ENCODE results near the gene NSUN7. TPM values are rescaled to one million over a fixed set of nuclear protein-coding genes. Genes with fewer than 3 reads are reported as not detected.

Gene NSUN7
- total RNA-seq, 1 experiment from 2014 or later: 0.90 TPM

- TF ChIP-seq EZH2 (IDR thresholded peaks at IDR 0.05; ENCODE audit: borderline replicate concordance, low read depth, low read length, poor library complexity, severe bottlenecking): no peak
- TF ChIP-seq CTCF (conservative IDR thresholded peaks at IDR 0.05; ENCODE audit: low read depth, low read length): no peak
- no TSS peak for BruUV-seq (replicated peaks)
- CTCF ChIA-PET: no interaction called here
Observed at GRCh38 chr4:40730091-40730679, 19.6 kb upstream of the NSUN7 start.

GRCh38 chr4:40731361-40731760 is 18.4 kb upstream of the NSUN7 start:
- no TSS peak for BruUV-seq (replicated peaks)
- TF ChIP-seq CTCF (conservative IDR thresholded peaks at IDR 0.05; ENCODE audit: low read depth, low read length) (no peak), EZH2 (IDR thresholded peaks at IDR 0.05; ENCODE audit: borderline replicate concordance, low read depth, low read length, poor library complexity, severe bottlenecking) (no peak)
- Histone ChIP-seq H3K36me3 (ENCODE audit: insufficient read depth, low read length, poor library complexity, severe bottlenecking) (no peaks in the 10 kb centered on the region), H3K27ac (ENCODE audit: low read depth, low read length, poor library complexity, severe bottlenecking) (no peak overlapping the region), H3K4me3 (ENCODE audit: low read depth, low read length, poor library complexity, severe bottlenecking) (no peak overlapping the region), H3K4me1 (ENCODE audit: insufficient read depth, low read length, poor library complexity, severe bottlenecking) (peaks cover 8% of the 10 kb centered on the region), H3K27me3 (replicated peaks; ENCODE audit: insufficient read depth, low read depth, low read length, poor library complexity) (no peaks in the 10 kb centered on the region), H3K9me3 (ENCODE audit: low read depth, low read length, poor library complexity, severe bottlenecking) (no peaks in the 10 kb centered on the region)
- no peak for DNase-seq (ENCODE audit: low spot score)
- ChIA-PET POLR2A (ENCODE audit: low non-redundant PET) (no interaction called here), CTCF (interaction anchor here (0.8 kb wide), 1 partner anchor 415 kb away, joined by 10 read pairs; no protein-coding TSS in a partner anchor)
- intact Hi-C loops (cut with micrococcal nuclease; ENCODE audit: unreplicated experiment): no loop called here

More at GRCh38 chr4:40730091-40730679, 19.6 kb upstream of the NSUN7 start:
- H3K4me1 ChIP-seq (ENCODE audit: insufficient read depth, low read length, poor library complexity, severe bottlenecking): peaks cover 8% of the 10 kb centered on the region
- no peak for DNase-seq (ENCODE audit: low spot score)
- no peaks in the 10 kb centered on the region for H3K27me3 ChIP-seq (replicated peaks; ENCODE audit: insufficient read depth, low read depth, low read length, poor library complexity)
- no peak overlapping the region for H3K27ac ChIP-seq (ENCODE audit: low read depth, low read length, poor library complexity, severe bottlenecking)
- H3K4me3 ChIP-seq (ENCODE audit: low read depth, low read length, poor library complexity, severe bottlenecking): no peak overlapping the region
- intact Hi-C loops (cut with micrococcal nuclease; ENCODE audit: unreplicated experiment): no loop called here
- H3K36me3 ChIP-seq (ENCODE audit: insufficient read depth, low read length, poor library complexity, severe bottlenecking): no peaks in the 10 kb centered on the region
- POLR2A ChIA-PET (ENCODE audit: low non-redundant PET): no interaction called here
- H3K9me3 ChIP-seq (ENCODE audit: low read depth, low read length, poor library complexity, severe bottlenecking): no peaks in the 10 kb centered on the region

- TF ChIP-seq CTCF (conservative IDR thresholded peaks at IDR 0.05; ENCODE audit: low read depth, low read length) (no peak), EZH2 (IDR thresholded peaks at IDR 0.05; ENCODE audit: borderline replicate concordance, low read depth, low read length, poor library complexity, severe bottlenecking) (no peak)
- Histone ChIP-seq H3K36me3 (ENCODE audit: insufficient read depth, low read length, poor library complexity, severe bottlenecking) (no peaks in the 10 kb centered on the region), H3K9me3 (ENCODE audit: low read depth, low read length, poor library complexity, severe bottlenecking) (no peaks in the 10 kb centered on the region), H3K27ac (ENCODE audit: low read depth, low read length, poor library complexity, severe bottlenecking) (no peak overlapping the region), H3K4me3 (ENCODE audit: low read depth, low read length, poor library complexity, severe bottlenecking) (no peak overlapping the region), H3K27me3 (replicated peaks; ENCODE audit: insufficient read depth, low read depth, low read length, poor library complexity) (no peaks in the 10 kb centered on the region), H3K4me1 (ENCODE audit: insufficient read depth, low read length, poor library complexity, severe bottlenecking) (peaks cover 8% of the 10 kb centered on the region)
- ChIA-PET POLR2A (ENCODE audit: low non-redundant PET) (no interaction called here), CTCF (interaction anchor here (0.8 kb wide), 1 partner anchor 415 kb away, joined by 10 read pairs; no protein-coding TSS in a partner anchor)
- intact Hi-C loops (cut with micrococcal nuclease; ENCODE audit: unreplicated experiment): no loop called here
- DNase-seq (ENCODE audit: low spot score): peak; percentile 42
- no TSS peak for BruUV-seq (replicated peaks)
Observed at GRCh38 chr4:40731792-40732245, 17.9 kb upstream of the NSUN7 start.
